ENCODE results near the gene SETD9.

- TF ChIP-seq POLR2A (IDR thresholded peaks at IDR 0.05; ENCODE audit: low read depth, low read length) (no peak), POLR2AphosphoS5 (IDR thresholded peaks at IDR 0.05; ENCODE audit: low read depth, low read length) (no peak), TAF1 (IDR thresholded peaks at IDR 0.05; ENCODE audit: borderline replicate concordance, low read depth, low read length) (no peak)
Measured at GRCh38 chr5:56871777-56872176, 37.6 kb upstream of the SETD9 start.
